ENCODE results near the gene PLK4. TPM values are rescaled to one million over a fixed set of nuclear protein-coding genes. Genes with fewer than 3 reads are reported as not detected.
A peak's percentile ranks its signal among the peaks of the same experiment; 100 is the strongest.

PLK4 gene
- total RNA-seq (2013): 1.3 TPM
- under 1 TPM; 0.34 to 0.65 (median 0.38) TPM for polyA plus RNA-seq
- 0.32 and 0.42 TPM in 2 replicates for polyA minus RNA-seq
- total RNA-seq: 0.50 to 6.4 (median 1.3) reads per million in 11 experiments

DNA sequence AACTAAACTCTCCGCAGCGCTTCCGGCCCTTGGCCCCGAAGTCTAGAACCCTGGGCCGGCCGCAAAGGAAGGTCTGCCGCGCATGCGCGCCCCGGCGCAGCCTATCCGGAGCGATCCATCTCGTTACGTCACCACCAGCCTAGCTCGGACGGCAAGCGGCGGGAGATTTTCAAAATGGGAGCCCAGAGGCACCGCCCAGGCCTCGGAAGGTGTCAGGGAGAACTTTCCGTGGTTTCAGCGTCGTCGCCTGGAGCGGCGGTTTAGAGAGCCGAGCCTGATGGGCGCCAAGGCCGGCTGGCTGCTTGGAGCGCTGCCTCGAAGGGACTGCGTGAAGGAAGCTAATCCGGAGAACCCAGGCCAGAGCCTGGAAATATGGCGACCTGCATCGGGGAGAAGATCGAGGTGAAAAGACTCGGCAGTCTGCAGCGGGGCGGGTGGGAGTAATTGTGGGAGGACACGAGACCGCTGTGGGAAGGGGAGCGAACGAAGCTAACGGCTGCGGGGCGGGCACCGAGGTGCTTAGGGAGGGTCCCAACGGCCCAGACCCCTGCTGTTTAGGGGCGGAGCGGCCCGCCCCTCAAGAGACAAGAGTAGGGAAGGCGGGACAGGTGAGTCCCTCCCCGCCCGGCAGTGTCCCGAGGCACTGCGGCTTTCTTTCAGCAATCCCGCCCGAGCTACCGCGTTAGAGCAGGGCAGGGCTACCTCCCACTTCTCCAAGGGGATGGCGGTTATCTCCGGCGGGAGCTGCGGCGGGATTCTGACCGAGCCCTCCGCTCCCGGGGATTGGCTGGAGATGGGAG is at the start of gene PLK4:
Gene PLK4, plus strand, starts transcription at position 131 of the 800 bp plus-strand sequence. Its CDS starts 242 bp downstream, at position 373.
- peak within 1 kb of the TSS; percentile 80 to 97 for H3K27ac ChIP-seq (ENCODE audit: low read depth in 1 of 2, low read length in 2 of 2)
- TF ChIP-seq, protein P1, sequence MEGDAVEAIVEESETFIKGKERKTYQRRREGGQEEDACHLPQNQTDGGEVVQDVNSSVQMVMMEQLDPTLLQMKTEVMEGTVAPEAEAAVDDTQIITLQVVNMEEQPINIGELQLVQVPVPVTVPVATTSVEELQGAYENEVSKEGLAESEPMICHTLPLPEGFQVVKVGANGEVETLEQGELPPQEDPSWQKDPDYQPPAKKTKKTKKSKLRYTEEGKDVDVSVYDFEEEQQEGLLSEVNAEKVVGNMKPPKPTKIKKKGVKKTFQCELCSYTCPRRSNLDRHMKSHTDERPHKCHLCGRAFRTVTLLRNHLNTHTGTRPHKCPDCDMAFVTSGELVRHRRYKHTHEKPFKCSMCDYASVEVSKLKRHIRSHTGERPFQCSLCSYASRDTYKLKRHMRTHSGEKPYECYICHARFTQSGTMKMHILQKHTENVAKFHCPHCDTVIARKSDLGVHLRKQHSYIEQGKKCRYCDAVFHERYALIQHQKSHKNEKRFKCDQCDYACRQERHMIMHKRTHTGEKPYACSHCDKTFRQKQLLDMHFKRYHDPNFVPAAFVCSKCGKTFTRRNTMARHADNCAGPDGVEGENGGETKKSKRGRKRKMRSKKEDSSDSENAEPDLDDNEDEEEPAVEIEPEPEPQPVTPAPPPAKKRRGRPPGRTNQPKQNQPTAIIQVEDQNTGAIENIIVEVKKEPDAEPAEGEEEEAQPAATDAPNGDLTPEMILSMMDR (IDR thresholded peaks at IDR 0.05): no peak
- intact Hi-C loops (cut with micrococcal nuclease): loop anchor here (5.0 to 10.0 kb wide), 3 partner anchors 81 to 174 kb away; partner anchors contain the start of genes ABHD18 (in 1 of the 2) and MFSD8 (in 1 of the 2)
- under 1% methylated on average over 70 of the region's 70 CpGs for WGBS (ENCODE audit: insufficient coverage)
- H3K79me2 ChIP-seq (ENCODE audit: insufficient read depth, low read length): peaks cover 31% of the 10 kb centered on the region
- peak; percentile 91 to 96 (median 91) for DNase-seq
- no peaks in the 10 kb centered on the region for H3K27me3 ChIP-seq (ENCODE audit: control insufficient read depth in 2 of 2, insufficient read depth in 2 of 2, low read length in 2 of 2)
- peaks cover under 1 to 15% of the 10 kb centered on the region in 2 donors for H3K36me3 ChIP-seq (replicated peaks in 1 of 2; ENCODE audit: control insufficient read depth in 1 of 2, insufficient read depth in 2 of 2, low read length in 2 of 2)
- Mint-ChIP-seq H3K36me3 (peaks cover 5 to 15% of the 10 kb centered on the region in 2 donors), H3K4me1 (peaks cover 14% of the 10 kb centered on the region), H3K27ac (peak within 1 kb of the TSS; percentile 97 to 98 (median 98)), H3K4me3 (peak within 1 kb of the TSS; percentile 97 to 98), H3K27me3 (ENCODE audit: low read depth in 3 of 3) (peaks cover 0 to 2% (median 1%) of the 10 kb centered on the region in 3 donors), H3K9me3 (peaks cover 0 to 2% (median 0%) of the 10 kb centered on the region in 7 donors)
- no peaks in the 10 kb centered on the region for H3K9me3 ChIP-seq (replicated peaks in 1 of 2; ENCODE audit: control insufficient read depth in 1 of 2, insufficient read depth in 1 of 2, low read length in 2 of 2)
- H4K20me1 ChIP-seq (ENCODE audit: insufficient read depth, low read length): no peaks in the 10 kb centered on the region
- H3K4me2 ChIP-seq (replicated peaks; ENCODE audit: extremely low read depth, low read length, poor library complexity, severe bottlenecking): peak within 1 kb of the TSS; percentile 96
- peak within 1 kb of the TSS; percentile 83 for H3K9ac ChIP-seq (ENCODE audit: insufficient read depth, low read length, poor library complexity, severe bottlenecking)
- H3K4me3 ChIP-seq (replicated peaks in 1 of 3; ENCODE audit: low read depth in 2 of 3, low read length in 3 of 3): peak within 1 kb of the TSS; percentile 86 to 99 (median 87)
- H2AFZ ChIP-seq (ENCODE audit: insufficient read depth, low read depth, low read length, poor library complexity, severe bottlenecking): peak within 1 kb of the TSS; percentile 100
- peaks cover 11 to 14% of the 10 kb centered on the region in 2 donors for H3K4me1 ChIP-seq (ENCODE audit: control insufficient read depth in 1 of 2, insufficient read depth in 2 of 2, low read length in 2 of 2)

DNA sequence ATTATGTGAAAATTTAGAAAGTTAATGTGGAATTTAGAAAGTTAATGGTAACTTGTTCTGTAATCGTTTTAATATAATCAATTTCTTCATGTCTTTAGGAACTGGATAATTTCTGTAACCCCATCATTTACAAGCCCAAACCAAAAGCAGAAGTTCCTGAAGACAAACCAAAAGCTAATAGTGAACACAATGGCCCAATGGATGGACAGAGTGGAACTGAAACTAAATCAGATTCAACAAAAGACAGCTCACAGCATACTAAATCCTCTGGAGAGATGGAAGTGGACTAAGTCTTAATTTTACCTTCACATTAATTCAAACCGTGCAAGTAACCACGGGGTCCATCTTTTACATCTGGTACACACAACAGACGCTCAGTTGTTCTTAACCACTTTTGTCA is 48.1 kb upstream of the PLK4 start:
- no CpG with 5 or more reads among the region's 4 CpGs for WGBS (ENCODE audit: insufficient coverage)
- Histone ChIP-seq H3K9me3 (replicated peaks in 1 of 2; ENCODE audit: control insufficient read depth in 1 of 2, insufficient read depth in 1 of 2, low read length in 2 of 2) (no peaks in the 10 kb centered on the region), H3K27me3 (ENCODE audit: control insufficient read depth in 2 of 2, insufficient read depth in 2 of 2, low read length in 2 of 2) (no peaks in the 10 kb centered on the region), H3K36me3 (replicated peaks in 1 of 2; ENCODE audit: control insufficient read depth in 1 of 2, insufficient read depth in 2 of 2, low read length in 2 of 2) (no peaks in the 10 kb centered on the region), H3K4me2 (replicated peaks; ENCODE audit: extremely low read depth, low read length, poor library complexity, severe bottlenecking) (no peak overlapping the region), H4K20me1 (ENCODE audit: insufficient read depth, low read length) (no peaks in the 10 kb centered on the region), H3K4me1 (ENCODE audit: control insufficient read depth in 1 of 2, insufficient read depth in 2 of 2, low read length in 2 of 2) (no peaks in the 10 kb centered on the region), H3K27ac (ENCODE audit: low read depth in 1 of 2, low read length in 2 of 2) (no peak overlapping the region), H2AFZ (ENCODE audit: insufficient read depth, low read depth, low read length, poor library complexity, severe bottlenecking) (no peak overlapping the region), H3K4me3 (replicated peaks in 1 of 3; ENCODE audit: low read depth in 2 of 3, low read length in 3 of 3) (no peak overlapping the region), H3K79me2 (ENCODE audit: insufficient read depth, low read length) (no peaks in the 10 kb centered on the region), H3K9ac (ENCODE audit: insufficient read depth, low read length, poor library complexity, severe bottlenecking) (no peak overlapping the region)
- Mint-ChIP-seq H3K4me3 (no peak overlapping the region), H3K27ac (peak overlapping the region in 1 of 7 donors; percentile 43), H3K9me3 (no peaks in the 10 kb centered on the region), H3K4me1 (peaks cover 10% of the 10 kb centered on the region), H3K36me3 (no peaks in the 10 kb centered on the region), H3K27me3 (ENCODE audit: low read depth in 3 of 3) (no peaks in the 10 kb centered on the region)
- peak; percentile 0 to 23 (median 8) for DNase-seq
- intact Hi-C loops (cut with micrococcal nuclease): no loop called here
- TF ChIP-seq, protein P1 (IDR thresholded peaks at IDR 0.05): no peak

Data from CD14-positive monocyte (primary cell).